HG03565 (cell line): ENCODE results near the gene HPCA.

Experiments used
- ATAC-seq: cut with Tn5 transposase; IDR thresholded peaks from one replicate; pipeline ENCODE4 v1.9.1; 2021; ENCODE audit warnings: mild to moderate bottlenecking, moderate library complexity; ENCODE audit not compliant: unreplicated experiment

HPCA gene

DNA sequence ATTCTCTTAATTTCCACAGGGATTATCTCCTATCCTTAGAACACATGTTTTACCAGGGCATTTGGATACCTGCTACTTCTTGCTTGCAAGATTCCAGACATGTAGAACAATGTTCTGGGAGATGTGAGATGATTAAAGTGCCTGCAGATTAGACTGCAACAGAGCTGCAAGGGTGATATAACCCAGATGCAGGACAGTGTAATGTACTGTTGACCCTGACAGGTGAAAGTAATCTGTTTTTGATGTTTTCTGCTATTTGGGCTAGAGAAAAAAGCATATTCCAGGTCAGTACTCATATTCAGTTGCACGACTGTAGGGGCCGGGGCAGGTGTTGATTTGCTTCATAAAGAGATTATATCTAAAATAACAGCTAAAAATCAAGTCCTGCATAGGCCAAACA is 42.0 kb downstream of the HPCA start:
- no peak for ATAC-seq

DNA sequence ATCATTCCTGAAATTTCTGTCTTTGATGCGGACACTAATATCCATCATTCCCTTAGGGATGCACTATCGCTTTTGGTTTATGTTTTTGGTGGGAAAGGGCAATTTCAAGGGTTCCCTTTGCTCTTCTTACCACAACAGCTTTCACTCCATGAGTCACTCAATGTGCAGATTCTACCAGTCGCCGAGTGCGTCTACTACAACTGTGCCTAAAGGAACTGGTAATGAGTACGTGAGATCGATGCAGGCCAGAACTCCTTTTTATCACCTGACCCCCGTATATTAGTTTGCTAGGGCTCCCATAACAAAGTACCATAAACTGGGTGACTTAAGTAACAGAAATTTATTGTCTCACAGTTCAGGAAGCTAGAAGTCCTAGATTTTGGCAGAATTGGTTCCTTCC is 42.4 kb downstream of the HPCA start:
- ATAC-seq: no peak

DNA sequence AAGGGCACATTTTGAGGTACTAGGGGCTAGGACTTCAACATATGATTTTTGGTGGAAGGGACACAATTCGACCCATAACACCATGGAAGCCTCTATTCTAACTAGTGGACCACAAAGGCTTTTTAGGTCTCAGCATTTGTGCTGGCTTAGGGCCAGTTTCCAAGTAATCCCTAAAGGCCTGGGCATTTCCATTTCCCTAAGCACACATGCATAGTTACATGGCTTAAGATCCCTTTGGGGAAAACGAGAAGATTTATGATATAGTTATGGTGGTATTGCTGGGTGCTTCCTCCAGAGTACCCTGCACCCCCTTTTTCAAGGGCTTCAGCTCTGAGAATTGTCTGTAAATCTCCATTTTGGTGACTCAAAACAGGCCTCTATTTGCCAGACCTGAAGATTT is 43.1 kb downstream of the HPCA start:
- ATAC-seq: no peak

DNA sequence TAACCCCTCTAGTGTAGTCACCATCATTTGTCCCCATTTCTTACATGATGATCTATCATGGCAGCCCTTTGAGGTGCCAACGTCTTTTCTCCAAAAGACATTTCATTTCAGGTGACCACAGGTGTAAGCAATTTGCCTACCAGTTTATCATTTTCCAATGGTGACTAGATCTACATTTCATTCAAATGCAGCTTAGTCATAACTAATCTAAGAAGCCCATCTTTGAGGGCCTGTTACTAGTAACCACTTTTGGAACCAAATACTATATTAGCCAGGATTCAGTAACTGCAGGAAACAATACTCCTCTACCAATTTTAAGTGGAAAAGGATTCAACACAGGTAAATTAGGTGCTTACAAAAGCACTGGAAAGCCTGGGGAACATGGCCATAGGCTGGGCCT is 45.5 kb downstream of the HPCA start:
- ATAC-seq: no peak

DNA sequence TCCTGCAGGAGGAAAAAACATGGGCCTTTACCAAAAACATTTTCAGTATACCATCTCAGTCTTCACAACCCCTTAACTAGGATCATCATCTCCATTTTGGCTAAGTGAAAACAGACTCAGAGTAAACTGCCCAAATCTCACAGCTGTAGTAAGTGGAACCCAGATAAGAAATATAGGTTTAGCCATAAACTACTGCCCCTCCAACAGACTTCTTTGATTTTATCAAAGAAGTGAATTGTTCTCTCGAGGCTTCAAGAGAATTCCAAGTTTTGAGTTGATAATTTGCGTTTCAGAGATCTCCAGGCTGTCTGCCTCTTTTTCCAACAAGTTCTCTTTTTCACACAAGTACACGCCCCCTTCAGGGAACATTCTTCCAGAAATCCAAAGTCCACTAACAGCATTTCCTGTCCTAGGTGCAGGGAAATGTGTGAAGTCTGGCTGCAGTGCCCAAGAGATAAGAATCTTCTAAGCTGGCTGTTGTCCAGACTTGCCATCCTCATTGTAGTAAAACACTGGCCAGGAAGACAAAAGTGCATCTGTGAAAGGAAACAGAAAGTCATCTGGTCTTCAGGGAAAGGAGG is 47.5 kb downstream of the HPCA start:
- no peak for ATAC-seq

DNA sequence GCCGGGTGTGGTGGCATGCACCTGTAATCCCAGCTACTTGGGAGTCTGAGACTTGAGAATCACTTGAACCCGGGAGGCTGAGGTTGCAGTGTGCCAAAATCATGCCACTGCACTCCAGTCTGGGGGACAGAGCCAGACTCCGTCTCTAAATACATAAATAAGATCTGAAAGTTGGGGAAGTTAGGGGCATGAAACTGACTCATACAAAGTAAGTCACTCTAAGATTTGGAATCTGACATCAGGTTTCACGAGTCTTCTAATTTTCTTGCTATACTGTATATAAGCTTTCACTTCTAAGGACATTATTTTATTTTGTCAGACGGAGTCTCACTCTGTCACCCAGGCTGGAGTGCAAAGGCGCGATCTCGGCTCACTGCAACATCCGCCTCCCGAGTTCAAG is 48.2 kb downstream of the HPCA start:
- no peak for ATAC-seq

DNA sequence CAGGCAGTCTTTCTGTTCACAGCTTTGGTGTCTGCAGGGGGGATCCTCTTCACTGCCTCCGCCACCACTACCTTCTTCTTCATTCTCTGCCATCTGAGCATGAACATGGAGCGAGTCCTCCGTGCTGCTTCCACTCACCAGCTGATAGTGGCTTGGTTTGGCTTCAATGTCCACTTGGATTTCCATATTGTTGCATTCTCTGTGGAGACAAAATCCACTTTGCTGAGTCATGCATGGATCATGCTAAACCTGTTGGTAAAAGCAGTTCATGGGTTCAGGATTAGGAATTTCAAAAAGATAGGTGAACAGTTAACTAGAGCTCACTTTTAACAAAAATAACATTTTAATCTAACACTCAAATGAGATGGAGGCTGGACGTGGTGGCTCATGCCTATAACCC is 50.8 kb downstream of the HPCA start:
- no peak for ATAC-seq

DNA sequence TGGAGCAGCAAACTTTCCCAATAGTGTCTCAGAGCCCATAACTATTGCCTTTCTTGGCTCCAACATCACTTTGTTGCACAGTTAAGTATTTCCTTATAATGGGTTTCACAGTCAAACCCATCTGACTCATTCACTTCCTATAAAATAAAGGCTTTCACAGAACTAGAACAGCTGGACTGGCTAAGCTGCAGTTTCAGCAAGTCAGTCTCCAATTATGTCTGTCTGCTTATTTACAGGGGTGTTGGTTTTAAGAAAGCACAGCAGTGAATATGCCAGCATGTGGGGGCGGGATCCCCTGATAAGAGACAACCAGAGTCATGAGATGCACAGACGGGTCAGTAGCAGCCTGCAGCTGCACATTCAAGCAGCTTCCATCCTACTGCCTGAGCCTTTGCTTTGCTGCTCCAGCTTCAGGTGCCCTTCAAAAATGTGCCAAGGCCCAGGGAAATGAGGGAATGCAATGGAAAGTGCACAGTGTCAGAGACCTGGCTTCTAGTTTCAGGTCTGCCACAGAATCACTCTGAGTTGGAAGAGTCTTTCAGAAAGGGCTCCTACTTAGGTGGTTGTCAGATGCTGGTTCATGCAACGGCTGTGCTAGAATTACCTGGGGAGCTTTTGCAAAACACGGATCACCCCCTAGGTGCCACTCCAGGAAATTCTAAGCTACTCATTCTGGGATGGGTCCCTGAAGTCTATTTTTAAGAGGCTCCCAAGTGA is 53.5 kb downstream of the HPCA start:
- ATAC-seq: no peak

DNA sequence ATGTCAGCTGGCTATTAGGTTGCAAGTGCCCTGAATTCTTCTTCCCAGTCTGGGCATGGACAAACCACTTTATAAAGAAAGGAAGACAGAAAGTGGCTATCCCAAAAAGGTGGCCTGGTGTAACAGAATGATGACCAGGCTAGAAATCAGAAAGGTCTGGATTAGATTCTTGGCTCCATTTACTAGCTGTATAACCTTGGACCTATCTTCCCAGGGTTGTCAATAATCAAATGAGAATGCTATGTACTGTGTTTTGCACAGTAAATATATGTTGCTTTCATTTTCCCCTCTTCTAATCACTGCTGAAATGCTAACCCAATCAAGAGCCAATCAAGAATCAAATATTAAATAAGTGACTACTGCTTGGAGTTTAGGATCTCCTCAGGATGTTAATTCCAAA is 57.9 kb downstream of the HPCA start:
- no peak for ATAC-seq
